HT1080 (cell line): ENCODE measurements around the gene SDHAF3. TPM values are rescaled to one million over a fixed set of nuclear protein-coding genes. Genes with fewer than 3 reads are reported as not detected.
"Not testable (repeated sequence)": the region's sequence is repeated elsewhere in the genome, so short reads cannot be mapped to it uniquely, and the experiment has no call there.

ENCODE experiments used
- DNase-seq: peaks from one replicate; pipeline ENCODE4 v3.0.0-alpha.2; 2015; ENCODE audit warnings: low read depth
- polyA plus RNA-seq, 2 experiments: library from polyadenylated mRNA; depleted of rRNA; stranded (reverse); fragments of >200 nt; gene quantifications; 2 replicates each; pipeline ENCODE4 v1.2.3, GENCODE V29; 2015
- total RNA-seq: library from RNA; depleted of rRNA; stranded (reverse); fragments of >200 nt; shearing (Covaris generic); gene quantifications from 2 replicates; pipeline ENCODE4 v1.2.3, GENCODE V29; 2014; rRNA removed

Gene SDHAF3
- 41.7 and 45.3 TPM in 2 replicates for total RNA-seq
- polyA plus RNA-seq (2015; cell fraction: cytosol; rRNA removed), result 40.3 and 44.9 TPM in 2 replicates
- 10.4 and 17.5 TPM in 2 replicates for polyA plus RNA-seq (2015; cell fraction: nucleus; rRNA removed)

DNA sequence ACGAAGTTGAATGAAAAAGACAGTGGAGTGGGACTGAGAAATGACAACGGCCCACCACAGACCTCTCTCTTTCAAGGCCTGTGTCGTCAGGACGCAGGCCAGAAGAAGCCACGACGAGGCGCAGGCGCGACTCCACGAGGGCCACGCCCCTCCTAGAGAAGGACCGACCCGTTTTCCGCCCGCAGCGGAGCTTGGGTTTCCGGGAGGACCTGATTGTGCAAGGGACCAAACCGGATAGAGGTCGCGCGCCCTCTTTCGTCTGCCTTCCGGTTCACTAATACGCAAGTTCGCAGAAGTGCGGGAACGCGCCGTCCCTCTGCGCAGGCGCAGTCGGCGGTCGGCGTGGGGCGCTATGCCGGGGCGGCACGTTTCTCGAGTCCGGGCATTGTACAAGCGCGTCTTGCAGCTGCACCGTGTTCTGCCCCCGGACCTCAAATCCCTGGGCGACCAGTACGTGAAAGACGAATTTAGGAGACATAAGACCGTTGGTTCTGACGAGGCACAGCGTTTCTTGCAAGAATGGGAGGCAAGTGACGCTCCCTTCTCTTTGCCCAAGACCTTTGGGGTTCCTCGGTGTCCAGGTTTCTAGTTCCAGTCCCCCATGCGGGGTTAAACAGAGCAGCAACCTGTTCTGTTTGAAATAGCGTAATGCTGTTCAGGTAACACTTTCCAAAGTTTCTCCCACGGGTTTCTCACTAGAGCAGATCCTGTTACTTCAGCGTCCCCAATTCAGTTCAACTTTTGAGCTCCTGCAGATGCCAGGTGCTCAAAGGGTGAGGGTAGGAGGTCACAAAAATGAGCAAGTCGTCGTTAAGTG, at the start of gene SDHAF3:
Gene SDHAF3 (plus strand): TSS at position 327 of the 817 bp plus-strand sequence. CDS start 26 bp downstream, at position 353.
- DNase-seq, result peak; percentile 96

DNA sequence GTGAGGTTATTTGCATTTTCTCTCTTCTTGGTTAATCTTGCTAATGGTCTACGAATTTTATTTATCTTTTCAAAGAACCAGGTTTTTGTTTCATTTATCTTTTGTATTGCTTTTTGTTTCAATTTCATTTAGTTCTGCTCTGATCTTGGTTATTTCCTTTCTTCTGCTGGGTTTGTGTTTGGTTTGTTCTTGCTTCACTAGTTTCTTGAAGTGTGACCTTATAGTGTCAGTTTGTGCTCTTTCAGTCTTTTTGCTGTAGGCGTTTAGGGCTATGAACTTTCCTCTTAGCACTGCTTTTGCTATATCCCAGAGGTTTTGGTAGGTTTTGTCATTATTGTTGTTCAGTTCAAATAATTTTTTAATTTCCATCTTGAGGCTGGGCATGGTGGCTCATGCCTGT, 45.5 kb upstream of the SDHAF3 start:
- not testable (repeated sequence) for DNase-seq

DNA sequence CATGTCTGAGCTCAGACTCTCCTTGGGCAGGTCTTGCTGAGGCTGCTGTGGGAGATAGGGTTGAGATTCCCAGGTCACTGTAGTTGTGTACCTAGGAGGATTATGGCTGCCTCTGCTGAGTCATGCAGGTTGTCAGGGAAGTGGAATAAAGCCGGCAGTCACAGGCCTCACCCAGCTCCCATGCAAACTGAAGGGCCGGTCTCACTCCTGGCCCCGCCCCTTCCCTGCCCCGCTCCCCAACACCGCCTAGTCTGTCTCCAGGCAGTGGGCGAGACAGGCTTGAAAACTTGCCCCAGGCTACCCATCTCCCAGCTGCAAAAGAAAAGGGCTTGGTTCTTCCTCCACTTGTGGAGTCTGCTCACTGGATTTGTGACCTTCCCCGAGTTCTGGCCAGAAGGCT, 41.6 kb upstream of the SDHAF3 start:
- DNase-seq, result no peak

DNA sequence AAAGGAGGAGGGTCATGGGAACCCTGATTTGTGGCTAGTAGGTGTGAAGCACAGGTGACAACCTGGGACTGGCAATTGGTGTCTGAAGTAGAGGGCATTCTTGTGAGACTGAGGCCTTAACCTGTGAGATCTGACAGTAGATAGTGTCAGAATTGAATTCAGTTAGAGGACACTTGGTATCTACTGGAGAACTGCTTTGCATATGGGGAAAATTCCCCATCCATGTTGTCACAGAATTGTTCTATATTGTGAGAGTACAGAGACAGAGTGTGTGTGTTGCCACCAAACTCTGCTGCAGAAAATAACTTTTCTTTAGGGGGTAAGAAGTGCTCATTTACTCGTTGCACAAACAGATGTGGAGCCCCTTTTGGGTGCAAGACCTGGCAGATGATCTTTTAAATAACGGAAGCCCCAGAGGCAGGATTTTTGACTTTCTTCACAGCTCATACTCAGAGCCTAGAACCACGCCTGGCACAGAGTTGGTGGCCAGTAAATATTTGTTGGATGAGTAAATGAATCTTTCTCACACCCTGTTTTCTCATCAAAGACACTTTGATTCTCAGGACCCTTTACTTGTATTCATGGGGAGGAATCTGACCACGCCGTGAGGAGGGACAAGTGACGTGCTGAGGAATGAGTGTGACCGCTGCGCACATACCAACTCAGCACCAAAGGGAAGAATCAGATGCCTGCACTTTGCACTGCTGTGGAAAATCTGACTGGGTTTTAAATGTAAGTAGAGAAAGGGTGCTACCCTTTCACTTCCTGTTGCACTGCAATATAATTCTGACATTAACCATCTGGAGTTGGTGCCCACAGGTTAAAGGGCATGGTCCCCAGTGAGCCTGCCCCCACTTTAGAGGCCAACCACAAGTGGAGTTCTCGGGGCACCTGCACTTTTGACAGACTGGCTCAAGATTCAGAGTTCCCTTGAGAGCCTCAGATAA, 39.2 kb upstream of the SDHAF3 start:
- peak; percentile 12 for DNase-seq

DNA sequence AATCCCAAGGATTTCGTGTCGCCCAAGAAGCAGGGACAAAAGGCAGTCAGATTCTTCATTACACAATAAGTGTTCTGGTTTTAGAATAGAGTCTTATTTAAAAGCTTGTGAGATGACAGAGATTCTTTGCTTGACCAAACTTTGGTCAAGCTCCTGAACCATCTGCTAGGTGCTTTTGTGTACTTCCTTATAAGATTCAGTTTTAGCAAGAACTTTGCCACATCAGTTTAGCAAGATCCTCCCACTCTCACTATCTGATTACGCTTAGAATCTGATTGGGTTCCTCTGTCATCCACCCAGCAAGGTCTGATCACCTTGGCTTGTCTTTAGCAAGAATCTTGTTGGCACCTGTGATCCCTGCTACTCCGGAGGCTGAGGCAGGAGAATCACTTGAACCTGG, 38.2 kb upstream of the SDHAF3 start:
- no peak for DNase-seq

DNA sequence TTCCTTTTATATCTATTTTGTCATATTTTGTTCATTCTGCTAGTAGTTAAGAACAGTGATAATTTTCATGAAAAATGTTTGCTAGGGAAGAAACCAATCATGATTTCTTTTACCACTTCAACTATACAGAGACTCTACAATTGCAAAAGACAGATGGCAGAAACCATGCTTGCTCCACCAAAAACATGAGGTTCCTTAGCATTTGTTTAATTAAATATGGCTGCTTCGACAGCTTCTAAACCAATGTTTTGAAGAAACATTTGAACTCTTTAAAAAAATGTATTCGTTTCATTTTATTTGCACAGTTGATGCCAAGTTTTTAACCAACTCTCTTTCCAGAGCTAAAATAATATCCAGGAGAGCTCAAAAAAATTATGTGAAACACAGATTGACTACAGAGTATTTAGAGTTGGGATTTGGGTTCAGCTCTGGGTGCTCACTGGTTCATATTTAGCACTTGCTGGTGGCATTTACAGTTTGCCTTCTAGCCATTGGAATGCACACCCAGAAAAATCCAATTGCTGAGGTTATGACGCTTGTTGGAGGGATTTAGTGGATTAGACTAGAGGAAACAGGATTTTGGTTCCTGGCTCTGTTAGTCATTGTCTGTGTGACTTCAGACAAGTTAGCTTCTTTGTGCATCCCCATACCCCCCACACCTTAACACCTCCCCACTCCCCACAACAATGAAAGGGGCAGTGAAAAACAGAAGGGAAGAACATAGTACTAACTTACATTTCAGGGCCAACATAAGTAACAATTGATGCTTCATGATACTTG, 35.8 kb upstream of the SDHAF3 start:
- DNase-seq, result no peak

DNA sequence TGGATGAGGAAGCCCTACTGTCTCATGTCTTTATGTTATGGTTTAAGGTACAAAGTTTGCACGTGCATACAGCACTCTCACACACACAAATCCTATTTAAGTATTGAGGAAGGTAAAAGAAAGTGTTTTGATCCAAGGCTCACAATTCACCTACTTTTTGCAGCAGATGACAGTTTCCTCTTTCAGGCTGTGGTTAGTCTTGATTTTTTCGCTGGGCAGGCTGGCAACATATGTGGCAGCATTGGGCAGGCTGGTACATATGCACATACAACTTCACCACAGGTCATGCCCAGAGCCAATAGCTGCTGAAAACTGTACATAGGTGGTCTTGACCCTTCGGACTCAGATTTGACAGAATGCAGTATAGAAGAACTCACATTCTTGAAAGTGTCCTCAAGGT, 29.1 kb upstream of the SDHAF3 start:
- DNase-seq, result no peak

DNA sequence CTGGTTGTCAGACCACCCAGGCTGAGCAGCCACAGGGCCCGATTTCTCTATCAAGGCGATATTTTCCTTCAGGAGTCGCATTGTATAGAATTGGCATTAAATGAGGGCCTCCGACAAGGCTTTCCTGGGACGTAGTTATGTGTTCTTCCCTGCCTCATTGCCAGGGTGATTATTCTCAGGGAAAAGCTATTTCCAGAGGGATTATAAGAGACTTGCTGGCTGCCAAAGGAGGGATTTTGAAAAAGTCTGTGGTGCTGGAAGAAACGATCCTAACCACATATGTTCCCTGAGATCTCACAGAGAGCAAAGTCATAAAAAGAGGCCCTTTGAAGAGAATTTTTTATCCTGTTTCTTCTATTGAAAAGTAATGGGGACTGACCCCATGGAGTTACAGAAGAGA, 27.7 kb upstream of the SDHAF3 start:
- DNase-seq, result no peak

DNA sequence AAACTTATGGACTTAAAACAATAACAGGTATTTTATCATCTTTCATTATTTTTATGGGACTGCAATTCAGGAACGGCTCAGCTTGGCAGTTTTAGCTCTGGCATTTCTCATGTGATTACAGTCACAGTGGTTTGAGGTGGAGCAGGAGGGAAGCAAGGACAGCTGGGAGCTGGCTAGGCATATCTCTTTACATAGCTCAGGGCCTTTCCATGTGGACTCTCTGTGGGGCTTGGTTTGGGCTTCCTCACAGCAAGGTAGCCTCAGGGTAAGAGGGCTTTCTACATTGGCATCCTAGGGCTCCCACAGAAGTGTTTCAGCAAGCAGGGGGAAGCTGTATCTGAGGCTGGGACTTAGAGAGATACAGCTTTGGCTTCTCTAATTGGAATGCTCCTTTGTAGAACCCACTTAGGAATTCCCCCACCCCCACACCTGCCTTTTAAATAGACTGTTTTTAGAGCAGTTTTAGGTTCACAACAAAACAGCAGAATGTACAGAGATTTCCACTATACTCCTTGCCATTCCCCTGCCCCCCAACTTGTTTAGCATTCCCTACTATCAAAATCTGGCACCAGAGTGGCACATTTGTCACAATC, 26.6 kb upstream of the SDHAF3 start:
- no peak for DNase-seq

DNA sequence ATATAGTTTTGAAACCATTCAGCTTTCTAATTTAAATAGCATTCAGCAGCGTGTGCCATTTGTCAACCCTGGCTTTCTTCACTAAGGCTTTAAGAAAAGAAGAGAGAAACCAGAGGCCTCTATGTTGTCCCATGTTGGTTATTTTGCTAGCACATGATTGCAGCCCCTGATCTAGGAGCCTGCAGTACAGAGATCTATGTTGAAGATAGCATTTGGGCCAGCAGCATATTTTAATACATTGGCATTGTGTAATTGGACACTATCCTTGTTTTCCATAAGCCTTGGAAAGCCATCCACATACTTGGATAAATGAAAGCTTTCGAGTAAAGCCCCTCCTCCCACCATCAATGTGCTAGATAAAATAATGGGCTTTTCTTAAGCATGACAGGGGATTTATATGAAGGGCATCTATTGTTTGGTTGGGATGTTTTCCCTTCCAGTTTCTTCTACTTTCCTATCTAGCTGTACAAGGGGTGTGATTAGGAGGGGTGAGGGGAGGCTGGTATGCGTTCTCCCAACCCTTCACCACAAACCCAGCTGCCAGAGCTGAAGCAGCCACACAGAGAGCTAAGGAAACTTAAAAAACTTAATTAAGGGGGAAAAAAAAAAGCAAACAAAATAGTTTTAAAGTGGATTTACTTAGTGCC, 23.1 kb upstream of the SDHAF3 start:
- no peak for DNase-seq

DNA sequence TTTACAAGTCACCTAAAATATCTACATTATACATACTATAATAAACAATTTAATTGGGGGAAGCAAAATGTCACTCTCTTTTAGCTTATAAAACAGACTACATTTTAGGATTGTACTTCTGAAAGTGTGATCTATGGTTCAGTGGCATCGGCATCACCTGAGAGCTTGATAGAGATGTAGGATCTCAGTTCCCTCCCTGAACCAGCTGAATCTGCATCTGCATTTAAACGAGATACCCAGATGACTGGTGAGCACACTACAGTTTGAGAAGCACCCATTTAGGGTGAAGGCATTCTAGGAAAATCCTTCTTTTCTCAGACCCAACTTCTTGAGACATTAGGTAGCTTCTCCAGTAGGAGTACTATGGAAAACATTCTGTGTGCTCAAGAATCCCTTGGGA, 21.5 kb upstream of the SDHAF3 start:
- DNase-seq, result no peak

DNA sequence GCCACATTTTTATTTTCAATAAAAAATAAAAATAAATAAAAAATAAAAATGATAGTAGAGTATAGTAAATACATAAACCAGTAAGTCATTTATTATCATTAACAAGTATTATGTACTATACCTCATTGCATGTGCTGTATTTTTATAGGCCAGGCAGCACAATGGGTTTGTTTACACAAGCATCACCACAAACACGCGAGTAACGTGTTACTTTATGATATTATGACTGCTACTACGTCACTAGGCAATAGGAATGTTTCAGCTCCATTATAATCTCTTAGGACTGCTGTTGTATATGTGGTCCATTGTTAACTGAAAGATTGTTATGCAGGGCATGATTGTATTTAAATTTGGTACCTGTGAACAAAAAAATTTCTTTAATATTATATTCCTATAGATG, 20.8 kb upstream of the SDHAF3 start:
- no peak for DNase-seq

DNA sequence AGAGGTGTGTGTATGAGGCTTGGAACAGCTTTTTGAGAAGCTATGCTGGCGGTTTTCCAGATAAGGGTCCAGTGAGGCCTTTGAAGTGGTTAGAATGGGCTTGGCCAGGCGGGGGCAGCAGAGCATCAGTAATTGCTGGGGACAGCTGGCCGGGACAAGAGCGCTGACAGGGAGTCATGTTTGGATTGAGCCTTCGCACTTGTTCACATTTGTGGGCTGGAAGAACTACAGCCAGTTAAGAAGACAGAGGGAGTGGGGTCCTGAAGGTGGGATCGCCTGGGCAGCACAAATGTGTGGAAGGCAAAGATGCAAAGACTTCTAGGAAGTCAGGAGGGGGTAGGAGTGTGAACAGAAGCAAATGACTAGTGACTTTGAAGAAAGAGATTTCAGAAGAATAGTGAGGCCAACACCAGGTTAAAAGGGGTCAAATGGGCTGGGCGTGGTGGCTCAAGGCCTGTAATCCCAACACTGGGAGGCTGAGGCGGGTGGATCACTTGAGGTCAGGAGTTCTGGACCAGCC, 12.7 kb upstream of the SDHAF3 start:
- DNase-seq, result peak; percentile 67

DNA sequence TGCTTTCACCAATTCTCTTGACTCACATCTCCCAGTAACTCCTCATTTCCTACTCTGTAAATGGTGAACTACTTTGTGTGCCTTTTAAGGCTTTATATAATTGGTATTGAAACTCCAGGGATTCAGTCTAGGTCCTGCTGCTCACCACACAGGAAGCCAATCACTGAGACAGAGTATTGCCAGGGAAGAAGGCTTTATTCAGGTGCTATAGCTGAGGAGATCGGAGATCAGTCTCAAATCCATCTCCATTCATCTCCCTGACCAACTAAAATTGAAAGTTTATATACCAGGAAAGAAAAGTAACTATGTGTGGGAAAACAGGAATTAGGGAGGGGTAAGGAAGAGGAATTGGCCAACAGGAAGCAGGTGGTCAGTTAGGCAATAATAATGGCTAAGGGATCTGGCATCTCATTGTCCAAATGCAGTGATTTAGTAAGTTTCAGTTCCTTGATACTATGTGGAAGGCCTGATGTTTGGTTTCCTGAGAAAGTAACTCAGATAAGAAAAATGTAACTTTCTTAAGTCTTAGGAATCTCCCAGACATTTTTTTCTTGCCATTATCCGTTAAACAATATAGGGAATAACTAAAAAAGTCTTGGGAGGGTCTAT, 10.2 kb upstream of the SDHAF3 start:
- DNase-seq, result peak; percentile 24

DNA sequence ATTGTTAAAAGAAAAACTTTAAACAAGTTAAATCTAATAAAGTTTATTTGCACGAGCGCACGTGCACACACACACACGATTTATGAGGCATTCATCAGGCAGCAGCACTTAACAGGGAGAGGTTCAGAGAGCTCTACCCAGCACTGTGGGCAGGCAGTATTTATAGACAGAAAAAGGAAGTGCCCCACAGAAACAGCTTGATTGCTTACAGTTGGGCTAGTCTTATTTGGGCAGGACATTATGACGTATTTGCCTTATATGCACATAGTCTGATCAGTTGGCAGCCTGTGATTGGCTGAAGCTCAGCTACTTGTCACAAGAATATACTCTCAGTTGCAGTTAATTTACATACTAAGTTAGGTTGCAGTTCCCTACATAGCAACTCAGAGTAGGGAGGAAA, 1.2 kb upstream of the SDHAF3 start:
- DNase-seq, result peak; percentile 25

DNA sequence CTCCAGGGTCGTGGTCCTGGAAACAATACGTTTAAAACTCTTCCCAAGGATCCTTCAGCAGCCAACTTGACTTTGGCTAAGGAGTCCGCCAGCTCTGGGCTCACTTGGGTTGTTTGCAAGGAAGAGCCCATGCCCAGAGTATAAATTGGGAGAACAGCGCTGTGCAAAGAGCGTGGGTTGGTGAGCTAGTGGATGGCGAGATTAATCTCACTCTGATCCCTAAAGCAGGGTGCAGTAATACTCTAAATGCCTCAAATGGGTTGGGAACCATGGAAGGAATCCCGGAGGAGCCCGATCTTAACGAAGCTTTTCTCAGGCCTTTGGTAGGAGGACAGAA, 495 bp upstream of the SDHAF3 start:
- DNase-seq, result no peak

DNA sequence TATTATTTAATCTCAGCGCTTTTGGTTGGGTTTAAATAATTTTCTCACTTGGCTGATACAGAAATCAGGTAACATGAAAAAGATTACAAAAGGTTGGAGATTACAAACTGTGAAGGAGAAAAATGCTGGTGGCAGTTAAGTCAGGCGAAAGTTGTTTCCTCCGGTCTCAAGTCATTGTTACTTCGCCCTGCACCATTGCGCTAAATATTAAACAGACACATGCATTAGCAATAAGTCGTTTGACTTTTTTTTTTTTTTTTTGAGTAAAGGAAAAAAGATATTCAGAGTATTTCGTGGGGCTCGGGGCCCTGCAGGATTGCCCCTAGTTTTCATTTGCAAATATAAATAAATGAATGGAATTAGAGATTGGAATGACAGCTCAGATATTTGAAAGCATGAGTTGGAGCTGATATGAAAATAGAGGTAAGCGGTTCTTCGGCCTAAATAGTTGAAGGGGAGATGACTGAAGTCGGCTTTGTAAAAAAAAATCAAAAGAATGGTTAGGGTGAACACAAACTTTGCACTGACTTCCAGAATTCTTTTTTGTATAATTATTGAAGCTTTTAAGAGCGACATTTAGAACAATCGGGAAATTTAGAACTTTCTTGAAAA, 914 bp downstream of the SDHAF3 start:
- no peak for DNase-seq

DNA sequence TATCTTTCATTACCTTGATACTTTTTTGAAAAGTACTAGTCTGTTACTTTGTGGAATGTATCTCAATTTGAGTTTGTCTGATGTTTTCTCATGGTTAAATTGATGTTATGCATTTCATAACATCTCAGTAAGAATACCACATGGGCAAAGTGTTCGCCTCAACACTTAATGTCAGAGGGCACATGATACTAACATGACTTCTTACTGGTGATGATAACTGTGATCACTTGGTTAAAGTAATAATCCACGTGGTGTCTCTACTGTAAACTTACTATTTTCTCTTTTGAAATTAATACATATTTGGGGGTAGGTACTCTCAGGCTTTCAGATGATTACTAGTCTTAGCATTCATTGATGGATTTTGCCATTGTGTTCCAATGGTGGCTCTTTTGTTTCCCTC, 2.2 kb downstream of the SDHAF3 start:
- no peak for DNase-seq

DNA sequence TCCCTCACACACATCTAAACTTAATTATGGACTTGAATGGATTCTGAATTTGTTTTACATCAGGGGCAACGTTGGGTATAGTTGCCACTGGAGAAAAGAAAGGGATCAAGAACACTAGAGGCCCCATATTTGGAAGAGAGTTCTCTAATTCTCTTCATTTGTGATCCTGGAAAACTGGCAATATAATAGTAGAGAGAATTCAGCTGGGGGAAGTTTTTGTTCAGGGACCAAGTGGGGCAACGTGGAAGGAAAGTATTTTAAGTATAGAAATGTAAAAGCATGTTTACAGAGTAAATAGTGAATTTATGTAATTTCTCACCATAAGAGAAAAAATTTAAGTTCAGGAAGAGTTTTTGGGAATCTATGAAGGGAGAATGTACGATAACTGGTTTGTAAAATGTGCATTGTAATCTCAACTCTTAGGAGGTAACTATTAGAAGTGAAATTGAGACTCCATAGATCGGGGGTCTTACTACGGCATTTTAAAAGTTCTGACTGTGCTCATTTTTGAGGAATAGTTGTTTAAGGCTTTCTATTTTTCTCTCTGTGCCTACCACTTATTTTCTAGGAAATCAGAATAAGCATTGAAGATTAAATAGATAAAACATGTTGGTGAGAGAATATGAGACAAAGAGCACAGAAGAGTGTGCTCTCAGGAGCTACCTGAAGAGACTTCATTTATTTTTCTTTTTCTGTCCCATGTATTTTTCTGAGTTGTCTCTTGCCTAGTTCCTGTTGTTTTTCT, 3.4 kb downstream of the SDHAF3 start:
- no peak for DNase-seq
